ENCODE measurements around the gene FOXP2.
"Not testable (repeated sequence)": the region's sequence is repeated elsewhere in the genome, so short reads cannot be mapped to it uniquely, and the experiment has no call there.

FOXP2 gene

GRCh38 chr7:114588506-114588905, 173.9 kb downstream of the FOXP2 start:
- DNase-seq (ENCODE audit: low read depth in 2 of 2), result no peak

- no peak for DNase-seq (ENCODE audit: low read depth in 2 of 2)
Measured at GRCh38 chr7:114589436-114589835, 174.8 kb downstream of the FOXP2 start.

GRCh38 chr7:114590298-114590697, 175.7 kb downstream of the FOXP2 start:
- no peak for DNase-seq (ENCODE audit: low read depth in 2 of 2)

GRCh38 chr7:114598946-114599345, 184.3 kb downstream of the FOXP2 start:
- no peak for DNase-seq (ENCODE audit: low read depth in 2 of 2)

- no peak for DNase-seq (ENCODE audit: low read depth in 2 of 2)
Measured at GRCh38 chr7:114606100-114606499, 191.5 kb downstream of the FOXP2 start.

GRCh38 chr7:114608822-114609221, 194.2 kb downstream of the FOXP2 start:
- not testable (repeated sequence) for DNase-seq (ENCODE audit: low read depth in 2 of 2)

- no peak for DNase-seq (ENCODE audit: low read depth in 2 of 2)
Measured at GRCh38 chr7:114620208-114620607, 205.6 kb downstream of the FOXP2 start.

GRCh38 chr7:114622221-114622620, 207.6 kb downstream of the FOXP2 start:
- no peak for DNase-seq (ENCODE audit: low read depth in 2 of 2)

GRCh38 chr7:114623146-114623545, 208.5 kb downstream of the FOXP2 start:
- DNase-seq (ENCODE audit: low read depth in 2 of 2), result no peak

GRCh38 chr7:114627231-114627630, 212.6 kb downstream of the FOXP2 start:
- no peak for DNase-seq (ENCODE audit: low read depth in 2 of 2)

GRCh38 chr7:114628362-114628761, 213.7 kb downstream of the FOXP2 start:
- no peak for DNase-seq (ENCODE audit: low read depth in 2 of 2)

- DNase-seq (ENCODE audit: low read depth in 2 of 2), result no peak
Measured at GRCh38 chr7:114629762-114630161, 215.1 kb downstream of the FOXP2 start.

- no peak for DNase-seq (ENCODE audit: low read depth in 2 of 2)
Measured at GRCh38 chr7:114630201-114630990, 215.8 kb downstream of the FOXP2 start.

GRCh38 chr7:114631249-114631822, 216.7 kb downstream of the FOXP2 start:
- no peak for DNase-seq (ENCODE audit: low read depth in 2 of 2)

- DNase-seq (ENCODE audit: low read depth in 2 of 2), result no peak
Measured at GRCh38 chr7:114639451-114639850, 224.8 kb downstream of the FOXP2 start.

- DNase-seq (ENCODE audit: low read depth in 2 of 2), result no peak
Measured at GRCh38 chr7:114644455-114644854, 229.8 kb downstream of the FOXP2 start.

- DNase-seq (ENCODE audit: low read depth in 2 of 2), result no peak
Measured at GRCh38 chr7:114645451-114645850, 230.8 kb downstream of the FOXP2 start.

- no peak for DNase-seq (ENCODE audit: low read depth in 2 of 2)
Measured at GRCh38 chr7:114647518-114647917, 232.9 kb downstream of the FOXP2 start.

- no peak for DNase-seq (ENCODE audit: low read depth in 2 of 2)
Measured at GRCh38 chr7:114648117-114648516, 233.5 kb downstream of the FOXP2 start.

- no peak for DNase-seq (ENCODE audit: low read depth in 2 of 2)
Measured at GRCh38 chr7:114648680-114649079, 234.1 kb downstream of the FOXP2 start.

- no peak for DNase-seq (ENCODE audit: low read depth in 2 of 2)
Measured at GRCh38 chr7:114649689-114650088, 235.1 kb downstream of the FOXP2 start.

GRCh38 chr7:114650491-114650890, 235.9 kb downstream of the FOXP2 start:
- no peak for DNase-seq (ENCODE audit: low read depth in 2 of 2)

GRCh38 chr7:114652041-114652440, 237.4 kb downstream of the FOXP2 start:
- DNase-seq (ENCODE audit: low read depth in 2 of 2), result no peak

Data from stimulated activated CD8-positive, alpha-beta memory T cell treated with anti-CD3 and anti-CD28 coated beads, Interleukin-2, amount 100 ng/mL, for 48 hours (primary cell).